A549 treated with ZK216348 at 1 μM for 4 hours (cell line): ENCODE data around the gene PRSS22. TPM values are rescaled to one million over a fixed set of nuclear protein-coding genes. Genes with fewer than 3 reads are reported as not detected.

Source experiments
- total RNA-seq: library from RNA; stranded (reverse); fragments of 200-300 nt; extraction: Qiagen RNA extraction; gene quantifications from 5 replicates; pipeline ENCODE4 v1.2.3, GENCODE V29; 2022; ENCODE audit warnings: low read depth

Gene PRSS22, protein sequence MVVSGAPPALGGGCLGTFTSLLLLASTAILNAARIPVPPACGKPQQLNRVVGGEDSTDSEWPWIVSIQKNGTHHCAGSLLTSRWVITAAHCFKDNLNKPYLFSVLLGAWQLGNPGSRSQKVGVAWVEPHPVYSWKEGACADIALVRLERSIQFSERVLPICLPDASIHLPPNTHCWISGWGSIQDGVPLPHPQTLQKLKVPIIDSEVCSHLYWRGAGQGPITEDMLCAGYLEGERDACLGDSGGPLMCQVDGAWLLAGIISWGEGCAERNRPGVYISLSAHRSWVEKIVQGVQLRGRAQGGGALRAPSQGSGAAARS
- total RNA-seq, result 1.0 to 2.5 TPM (median 1.6 TPM) in 5 replicates

GRCh38 chr16:2857451-2858244, at the start of gene PRSS22:
Gene PRSS22 (minus strand): TSS chr16:2858170. CDS start chr16:2858104, 66 bp downstream.

GRCh38 chr16:2882650-2883457, 24.9 kb upstream of the PRSS22 start, which contains the start of gene FLYWCH2:
Gene FLYWCH2 (plus strand): TSS chr16:2883215. CDS start chr16:2896450, 13,235 bp downstream.

DNA sequence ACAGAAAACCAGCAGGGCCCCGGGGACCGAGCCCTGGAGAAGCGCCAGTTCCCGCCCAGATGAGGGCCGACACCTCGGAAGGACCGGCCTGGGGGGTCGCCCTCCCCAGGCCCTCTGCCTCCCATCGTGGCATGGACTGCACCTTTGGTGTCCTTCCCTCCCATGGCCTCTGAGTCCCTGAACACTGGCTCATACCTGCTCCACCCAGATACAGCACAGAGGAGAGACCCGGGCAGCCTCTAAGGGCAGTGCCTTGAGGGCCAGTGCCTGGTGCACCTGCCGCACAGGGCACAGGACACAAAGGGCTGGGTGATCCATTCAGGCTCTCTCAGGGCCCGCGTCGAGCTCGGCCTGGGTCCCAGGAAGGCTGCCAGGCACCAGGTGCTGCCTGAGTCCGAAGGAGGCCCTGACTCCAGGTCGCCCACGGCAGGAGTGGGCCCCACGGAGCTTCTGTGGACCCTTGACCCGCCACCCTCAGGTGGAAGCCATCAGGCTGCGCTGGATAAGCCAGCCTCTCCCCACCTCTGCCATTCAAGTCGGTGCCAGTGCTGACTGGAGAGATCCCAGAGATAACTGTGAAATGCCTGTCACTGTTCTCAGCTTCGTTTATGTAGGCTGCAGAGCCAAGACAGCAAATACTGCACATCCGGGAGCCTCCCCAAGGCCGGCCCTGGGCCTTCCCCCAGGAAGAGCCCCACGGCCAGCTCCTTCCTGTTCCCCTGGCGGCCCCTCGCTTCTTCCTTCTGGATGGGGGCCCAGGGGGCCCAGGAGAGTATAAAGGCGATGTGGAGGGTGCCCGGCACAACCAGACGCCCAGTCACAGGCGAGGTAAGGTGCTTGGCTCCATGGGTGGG, 28.2 kb downstream of the PRSS22 start, which contains the start of gene ZG16B:
TSS of gene ZG16B (plus strand) at position 803 of the 854 bp plus-strand sequence. CDS start 139 bp downstream, outside the sequence.

DNA sequence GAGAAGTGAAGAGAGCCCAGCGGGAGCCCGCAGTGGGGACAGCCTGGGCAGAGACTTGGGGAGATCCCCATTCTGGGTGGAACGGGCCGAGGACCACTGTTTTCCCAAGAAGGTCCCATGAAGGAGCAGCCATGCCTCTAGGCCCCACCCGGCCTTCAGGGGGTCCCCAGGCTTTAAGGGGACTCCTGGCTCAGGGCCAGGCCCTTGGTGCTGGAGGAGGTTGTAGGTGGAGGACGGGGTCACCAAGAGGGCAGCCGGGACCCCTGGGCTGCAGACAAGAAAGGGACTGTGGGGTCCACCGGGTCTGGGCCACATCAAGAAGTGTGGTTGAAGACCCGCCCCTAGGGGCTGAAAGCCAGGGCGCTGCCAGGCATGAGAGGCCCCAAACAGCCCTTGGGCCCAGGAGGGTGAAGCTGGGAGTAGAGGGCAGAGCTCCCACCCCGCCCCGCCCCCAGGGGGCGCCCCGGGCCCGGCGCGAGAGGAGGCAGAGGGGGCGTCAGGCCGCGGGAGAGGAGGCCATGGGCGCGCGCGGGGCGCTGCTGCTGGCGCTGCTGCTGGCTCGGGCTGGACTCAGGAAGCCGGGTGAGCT, 41.1 kb downstream of the PRSS22 start, which contains the start of gene PRSS21:
TSS of gene PRSS21 (plus strand) at position 487 of the 589 bp plus-strand sequence. CDS start at position 519, 32 bp downstream.

Other genes starting within 250 kb of the PRSS22 start
- gene KCTD5, start 175.6 kb downstream of the PRSS22 start, total RNA-seq, result 31.5 to 44.6 TPM (median 42.6 TPM) in 5 replicates
- 1.0 to 2.2 TPM (median 1.8 TPM) in 5 replicates for gene PRSS27, start 137.9 kb downstream of the PRSS22 start, total RNA-seq
- 263 to 471 TPM (median 435 TPM) in 5 replicates for gene SRRM2, start 105.5 kb downstream of the PRSS22 start, total RNA-seq
- 390 to 513 TPM (median 475 TPM) in 5 replicates for gene ELOB, start 80.9 kb downstream of the PRSS22 start, total RNA-seq
- gene PRSS33, start 70.6 kb downstream of the PRSS22 start, total RNA-seq, result not detected in 5 replicates
- not detected in 5 replicates for gene PRSS41, start 59.7 kb downstream of the PRSS22 start, total RNA-seq
- not detected in 5 replicates for gene PRSS21, start 40.9 kb downstream of the PRSS22 start, total RNA-seq
- gene ZG16B, start 27.9 kb downstream of the PRSS22 start, total RNA-seq, result 0.54 to 1.1 TPM (median 1.0 TPM) in 5 replicates
- 34.4 to 57.2 TPM (median 48.8 TPM) in 5 replicates for gene FLYWCH2, start 25.0 kb upstream of the PRSS22 start, total RNA-seq
- gene FLYWCH1, start 53.8 kb upstream of the PRSS22 start, total RNA-seq, result 15.9 to 31.8 TPM (median 26.8 TPM) in 5 replicates
- gene KREMEN2, start 106.1 kb upstream of the PRSS22 start, total RNA-seq, result 0.85 to 3.2 TPM (median 2.4 TPM) in 5 replicates
- 25.4 to 46.5 TPM (median 45.2 TPM) in 5 replicates for gene PAQR4, start 111.2 kb upstream of the PRSS22 start, total RNA-seq
- gene PKMYT1, start 122.3 kb upstream of the PRSS22 start, total RNA-seq, result 44.4 to 98.5 TPM (median 91.4 TPM) in 5 replicates
- gene CLDN9, start 154.8 kb upstream of the PRSS22 start, total RNA-seq, result 0.21 to 0.48 TPM (median 0.38 TPM) in 5 replicates
- gene CLDN6, start 160.0 kb upstream of the PRSS22 start, total RNA-seq, result 0.20 to 0.56 TPM (median 0.41 TPM) in 4 of 5 replicates, not detected in the other
- gene TNFRSF12A, start 162.2 kb upstream of the PRSS22 start, total RNA-seq, result 357 to 594 TPM (median 560 TPM) in 5 replicates
- 176 to 257 TPM (median 227 TPM) in 5 replicates for gene HCFC1R1, start 165.8 kb upstream of the PRSS22 start, total RNA-seq
- gene THOC6, start 165.9 kb upstream of the PRSS22 start, total RNA-seq, result 16.8 to 38.9 TPM (median 34.3 TPM) in 5 replicates
- not detected in 5 replicates for gene BICDL2, start 178.8 kb upstream of the PRSS22 start, total RNA-seq
- gene MMP25, start 188.4 kb upstream of the PRSS22 start, total RNA-seq, result 0.79 to 0.99 TPM (median 0.86 TPM) in 5 replicates
- 17.7 to 35.2 TPM (median 24.4 TPM) in 5 replicates for gene IL32, start 207.5 kb upstream of the PRSS22 start, total RNA-seq
- gene ZSCAN10, start 241.1 kb upstream of the PRSS22 start, total RNA-seq, result not detected in 5 replicates